Measurements from ENCODE around the gene LRMDA. TPM values are rescaled to one million over a fixed set of nuclear protein-coding genes. Genes with fewer than 3 reads are reported as not detected.

Gene LRMDA
- total RNA-seq, 1 experiment from 2014 or later, result 4.8 TPM

GRCh38 chr10:76411729-76412435, 980.5 kb downstream of the LRMDA start:
- Histone ChIP-seq H3K36me3 (ENCODE audit: control insufficient read depth in 1 of 2, insufficient read depth in 2 of 2, low read length in 2 of 2) (no peaks in the 10 kb centered on the region), H3K79me2 (ENCODE audit: insufficient read depth, low read length) (no peaks in the 10 kb centered on the region), H4K20me1 (ENCODE audit: insufficient read depth) (no peaks in the 10 kb centered on the region), H3K4me2 (ENCODE audit: low read length) (no peak overlapping the region), H3K4me3 (replicated peaks in 1 of 2; ENCODE audit: low read depth in 1 of 2, low read length in 2 of 2) (no peak overlapping the region), H3K27ac (ENCODE audit: low read depth, low read length) (no peak overlapping the region), H2AFZ (ENCODE audit: low read depth, low read length, poor library complexity, severe bottlenecking) (no peak overlapping the region), H3K9me3 (ENCODE audit: control insufficient read depth in 1 of 2, insufficient read depth in 1 of 2, low read depth in 1 of 2, low read length in 2 of 2) (no peaks in the 10 kb centered on the region), H3K4me1 (ENCODE audit: control insufficient read depth in 1 of 2, insufficient read depth in 2 of 2, low read length in 2 of 2) (no peaks in the 10 kb centered on the region), H3K27me3 (ENCODE audit: insufficient read depth, low read length) (peaks cover 24% of the 10 kb centered on the region; the same call in 1 of the 2 replicates), H3K9ac (ENCODE audit: low read length) (no peak overlapping the region), H3K9me2 (ENCODE audit: insufficient read depth) (no peaks in the 10 kb centered on the region)
- intact Hi-C loops (cut with micrococcal nuclease), result no loop called here
- ChIA-PET CTCF (no interaction called here), RAD21 (ENCODE audit: low non-redundant PET in 1 of 2, low total read pairs in 2 of 2, uncharacterized antibody in 2 of 2, unreplicated experiment in 2 of 2) (no interaction called here), POLR2A (no interaction called here)
- TF ChIP-seq EZH2phosphoT487 (IDR thresholded peaks at IDR 0.05; ENCODE audit: borderline replicate concordance) (no peak), MAX (IDR thresholded peaks at IDR 0.05) (no peak), SP1 (IDR thresholded peaks at IDR 0.05; ENCODE audit: low read depth) (no peak), RAD21 (IDR thresholded peaks at IDR 0.05; ENCODE audit: low read depth) (no peak), CTCF (IDR thresholded peaks at IDR 0.05 in 2 of 3, conservative IDR thresholded peaks at IDR 0.05 in 1 of 3; ENCODE audit: borderline replicate concordance in 1 of 3, insufficient read depth in 1 of 3, low read depth in 2 of 3, low read length in 2 of 3) (no peak), EGR1 (IDR thresholded peaks at IDR 0.05; ENCODE audit: low read depth) (no peak), CEBPB (IDR thresholded peaks at IDR 0.05; ENCODE audit: low read depth) (no peak), ZBTB33 (IDR thresholded peaks at IDR 0.05; ENCODE audit: extremely low read depth, insufficient replicate concordance, low read length) (no peak), ELF1 (IDR thresholded peaks at IDR 0.05; ENCODE audit: borderline replicate concordance, low read depth) (no peak), FOSL1 (IDR thresholded peaks at IDR 0.05; ENCODE audit: low read depth) (no peak), REST (IDR thresholded peaks at IDR 0.05; ENCODE audit: low read depth) (no peak), JUND (IDR thresholded peaks at IDR 0.05) (no peak), SRF (IDR thresholded peaks at IDR 0.05; ENCODE audit: low read depth) (no peak)
- no TSS peak for BruUV-seq (replicated peaks)
- ATAC-seq (no peak), DNase-seq (ENCODE audit: low read depth, low spot score) (no peak)

Data from HCT116 (cell line).